IMR-90 (cell line): ENCODE results near the gene CTSH. TPM values are rescaled to one million over a fixed set of nuclear protein-coding genes. Genes with fewer than 3 reads are reported as not detected.
A peak's percentile ranks its signal among the peaks of the same experiment; 100 is the strongest.
"Not testable (repeated sequence)": the region's sequence is repeated elsewhere in the genome, so short reads cannot be mapped to it uniquely, and the experiment has no call there.

Experiments used
- ATAC-seq: fragments of 200-7000 bp; cut with Tn5 transposase; 2 replicates; pipeline ENCODE4 v1.9.1; 2020; ENCODE audit warnings: low read depth, mild to moderate bottlenecking, moderate library complexity
- BruUV-seq: library from RNA; stranded (reverse); fragments of 400-500 nt; replicated peaks from 2 replicates; lab custom pipeline; 2021; lab: Mats Ljungman, UMichigan
- CTCF ChIA-PET: fragments of 300-600 bp; formaldehyde crosslinking; extraction: SDS; loops from one replicate; lab custom pipeline; 2021; ENCODE audit warnings: antibody characterized with exemption; lab: Yijun Ruan, JAX
- POLR2A ChIA-PET: fragments of 300-600 bp; sonication (Branson Sonifier 250); formaldehyde crosslinking; loops from one replicate; lab custom pipeline; 2022; ENCODE audit warnings: antibody characterized with exemption; ENCODE audit not compliant: unreplicated experiment; lab: Charles Lee
- DNase-seq: peaks from one replicate; pipeline ENCODE4 v3.0.0; 2013
- H2AFZ ChIP-seq: replicated peaks from 2 replicates; pipeline ENCODE3; 2013; ENCODE audit warnings: low read length, mild to moderate bottlenecking; ENCODE audit not compliant: poor library complexity
- H2AK5ac ChIP-seq: 2 replicates; pipeline ENCODE4 v1.6.1; 2013; ENCODE audit warnings: low read depth, low read length, inconsistent platforms
- H2AK9ac ChIP-seq: replicated peaks from 2 replicates; pipeline ENCODE3; 2013; ENCODE audit warnings: mild to moderate bottlenecking, low read depth, low read length, moderate library complexity; ENCODE audit not compliant: poor library complexity
- H2BK120ac ChIP-seq: 2 replicates; pipeline ENCODE4 v1.6.1; 2013; ENCODE audit warnings: low read depth, low read length, inconsistent platforms
- H2BK15ac ChIP-seq: 3 replicates; pipeline ENCODE4 v1.6.1; 2013; ENCODE audit warnings: low read depth, low read length, inconsistent platforms
- H2BK20ac ChIP-seq: 2 replicates; pipeline ENCODE4 v1.6.1; 2013; ENCODE audit warnings: low read depth, mild to moderate bottlenecking, inconsistent platforms, low read length, moderate library complexity
- H2BK5ac ChIP-seq: 2 replicates; pipeline ENCODE4 v1.6.1; 2013; ENCODE audit warnings: mild to moderate bottlenecking, low read depth, low read length, inconsistent platforms; ENCODE audit not compliant: poor library complexity, severe bottlenecking
- H3K14ac ChIP-seq: replicated peaks from 2 replicates; pipeline ENCODE4 v1.6.1; 2013; ENCODE audit warnings: low read depth, low read length, inconsistent platforms
- H3K18ac ChIP-seq: 2 replicates; pipeline ENCODE4 v1.6.1; 2013; ENCODE audit warnings: low read depth, low read length, control low read depth
- H3K23ac ChIP-seq: 2 replicates; pipeline ENCODE4 v1.6.1; 2013; ENCODE audit warnings: low read depth, low read length, inconsistent platforms
- H3K27ac ChIP-seq: 2 replicates; pipeline ENCODE4 v1.5.1; 2013; ENCODE audit warnings: mild to moderate bottlenecking, control low read depth, low read length; ENCODE audit not compliant: insufficient read depth
- H3K27me3 ChIP-seq: 2 replicates; pipeline ENCODE4 v1.6.1; 2013; ENCODE audit warnings: low read length; ENCODE audit not compliant: control insufficient read depth, insufficient read depth
- H3K36me3 ChIP-seq: 2 replicates; pipeline ENCODE4 v1.6.1; 2013; ENCODE audit warnings: low read length, mixed read lengths; ENCODE audit not compliant: control insufficient read depth, insufficient read depth
- H3K4ac ChIP-seq: 2 replicates; pipeline ENCODE4 v1.6.1; 2013; ENCODE audit warnings: low read depth, low read length, inconsistent platforms
- H3K4me1 ChIP-seq: 2 replicates; pipeline ENCODE4 v1.6.1; 2013; ENCODE audit warnings: low read length, mixed read lengths; ENCODE audit not compliant: control insufficient read depth, insufficient read depth
- H3K4me2 ChIP-seq: 2 replicates; pipeline ENCODE4 v1.6.1; 2013; ENCODE audit warnings: low read depth, mild to moderate bottlenecking, control low read depth, low read length, moderate library complexity
- H3K4me3 ChIP-seq: 2 replicates; pipeline ENCODE4 v1.5.1; 2013; ENCODE audit warnings: low read depth, mild to moderate bottlenecking, control low read depth, low read length, moderate library complexity; ENCODE audit not compliant: insufficient read depth
- H3K56ac ChIP-seq: 2 replicates; pipeline ENCODE4 v1.6.1; 2013; ENCODE audit warnings: low read length, inconsistent platforms; ENCODE audit not compliant: insufficient read depth; ENCODE audit errors: extremely low read depth
- H3K79me1 ChIP-seq, 2 experiments: 2 replicates each; pipeline ENCODE4 v1.6.1; 2013; ENCODE audit warnings: low read length in 2 of 2, inconsistent platforms in 1 of 2, low read depth in 1 of 2
- H3K9ac ChIP-seq: 2 replicates; pipeline ENCODE4 v1.6.1; 2013; ENCODE audit warnings: low read depth, low read length, control low read depth
- H3K9me1 ChIP-seq: 2 replicates; pipeline ENCODE4 v1.6.1; 2013; ENCODE audit warnings: low read length, inconsistent platforms; ENCODE audit not compliant: insufficient read depth
- H3K9me3 ChIP-seq: 2 replicates; pipeline ENCODE4 v1.6.1; 2013; ENCODE audit warnings: low read length; ENCODE audit not compliant: control insufficient read depth, insufficient read depth
- H4K20me1 ChIP-seq: 2 replicates; pipeline ENCODE4 v1.6.1; 2013; ENCODE audit warnings: low read length, inconsistent platforms; ENCODE audit not compliant: insufficient read depth
- H4K5ac ChIP-seq: 2 replicates; pipeline ENCODE4 v1.6.1; 2013; ENCODE audit warnings: mild to moderate bottlenecking, low read depth, low read length, control low read depth
- H4K8ac ChIP-seq, 2 experiments: 2 replicates each; pipeline ENCODE4 v1.6.1; 2013; ENCODE audit warnings: low read depth in 2 of 2, low read length in 2 of 2, control low read depth in 1 of 2, inconsistent platforms in 1 of 2
- H4K91ac ChIP-seq: 2 replicates; pipeline ENCODE4 v1.6.1; 2013; ENCODE audit warnings: low read depth, low read length, inconsistent platforms; ENCODE audit not compliant: insufficient read depth
- WGBS, 2 experiments: methylation state at CpG; one replicate each; pipeline versions ENCODE4 v1.1.5 to v1.1.7; 2013; ENCODE audit warnings: missing lambda C conversion rate in 2 of 2; ENCODE audit not compliant: insufficient read length in 1 of 2; ENCODE audit errors: extremely low coverage in 2 of 2; 5-methylcytosine and 5-hydroxymethylcytosine counted together
- dilution Hi-C: fragments of 300-500 bp; cut with HindIII; formaldehyde crosslinking; loops from one replicate; pipeline ENCODE4 v1.14.3; 2018; ENCODE audit warnings: low sequenced_read_pairs; ENCODE audit not compliant: unreplicated experiment
- in situ Hi-C: fragments of 300-500 bp; cut with MboI; formaldehyde crosslinking; loops from 3 replicates; pipeline ENCODE4 v1.14.3; 2019; ENCODE audit warnings: low sequenced_read_pairs, inconsistent platforms, mixed read lengths
- intact Hi-C: fragments of 100-400 bp; cut with micrococcal nuclease; formaldehyde crosslinking; loops from 2 replicates; pipeline ENCODE4 v1.10.0; 2022
- microRNA-seq, 2 experiments: library from miRNA; stranded (forward) in 1 of 2; unstranded in 1 of 2; fragments of 10-50 nt in 1 of 2; fragments of <30 nt in 1 of 2; gene quantifications in 1 of 2; microRNA quantifications in 1 of 2; one replicate each; pipeline versions ENCODE3 to v1.1.0; 2013 to 2020; ENCODE audit not compliant: insufficient read depth in 1 of 2, insufficient read length in 1 of 2, unreplicated experiment in 1 of 2
- polyA plus RNA-seq, 3 experiments: library from polyadenylated mRNA; depleted of rRNA; stranded (reverse); fragments of >200 nt; gene quantifications; 2 replicates each; pipeline ENCODE4 v1.2.3, GENCODE V29; 2012; ENCODE audit warnings: low replicate concordance in 1 of 3
- small RNA-seq, 5 experiments: library from RNA; depleted of rRNA; stranded (forward); fragments of <200 nt; gene quantifications; one replicate each; pipeline ENCODE3, GENCODE V24; 2012
- total RNA-seq: library from RNA; depleted of rRNA; stranded (reverse); fragments of >200 nt; gene quantifications from 2 replicates; pipeline ENCODE4 v1.2.3, GENCODE V29; 2012; rRNA removed

The CTSH gene
- total and polyA plus RNA-seq, 2 of the 4 experiments (the other 2 are of a cell fraction) = 11.7 to 13.9 TPM

GRCh38 chr15:78871483-78872127, 73.2 kb downstream of the CTSH start:
- Histone ChIP-seq H4K8ac (peak overlapping the region; percentile 91 to 100), H2BK5ac (peak overlapping the region; percentile 44), H4K20me1 (peaks cover 32% of the 10 kb centered on the region), H3K56ac (peak overlapping the region; percentile 87; the same call in 1 of the 2 replicates), H2BK120ac (peak overlapping the region; percentile 64; the same call in 1 of the 2 replicates), H3K18ac (0 out of 2 replicates have a peak overlapping the region, but pooled peaks have one; percentile 81), H4K91ac (peak overlapping the region; percentile 83), H3K79me1 (peaks cover 3 to 15% of the 10 kb centered on the region in 2 experiments; a peak in 2 of 4 replicates), H3K27ac (peak overlapping the region; percentile 92; the same call in 1 of the 2 replicates), H4K5ac (peak overlapping the region; percentile 99), H3K4ac (peak overlapping the region; percentile 89), H3K4me2 (peak overlapping the region; percentile 88), H2AK5ac (peak overlapping the region; percentile 91), H3K14ac (peak overlapping the region; percentile 90), H3K23ac (peak overlapping the region; percentile 93), H2AFZ (peak overlapping the region; percentile 89)
- BruUV-seq = TSS peak; percentile 58
- POLR2A ChIA-PET, H2BK20ac ChIP-seq, H3K9me3 ChIP-seq, H3K4me3 ChIP-seq, in situ Hi-C loops, H3K9ac ChIP-seq, H3K36me3 ChIP-seq, dilution Hi-C loops, H3K9me1 ChIP-seq, ATAC-seq, H2AK9ac ChIP-seq, DNase-seq, H3K27me3 ChIP-seq, H2BK15ac ChIP-seq, H3K4me1 ChIP-seq: not testable (repeated sequence)
- intact Hi-C loops = loop anchor here (5.0 kb wide), 1 partner anchor 119 kb away; no protein-coding TSS in a partner anchor
- WGBS, 2 experiments = 90% methylated on average over 11 of the region's 24 CpGs; no CpG with 5 or more reads in 1 of the 2 experiments
- CTCF ChIA-PET = interaction anchor here (0.7 to 1.0 kb wide), 2 partner anchors 12 to 63 kb away, joined by 4 to 6 read pairs; no protein-coding TSS in a partner anchor

Small RNA genes within 50 kb of the gene (microRNA-seq; reads per million reads assigned to microRNA genes)
- gene RNU6-415P (ENCODE audit: insufficient read depth, insufficient read length) = not detected

Small RNA genes within 50 kb of the gene (small RNA-seq; reads per million reads assigned to genes)
- gene RNU6-415P = 0 reads per million in 5 experiments

Other genes with a start within 250 kb of the CTSH start
- gene ADAMTS7, start 133.6 kb downstream of the CTSH start, total RNA-seq = 0.83 and 1.4 TPM in 2 replicates
- gene ADAMTS7, start 133.6 kb downstream of the CTSH start, polyA plus RNA-seq (2012; rRNA removed) = 12.6 and 13.2 TPM in 2 replicates
- gene MORF4L1, start 72.2 kb downstream of the CTSH start, total RNA-seq = 217 and 485 TPM in 2 replicates
- 354 and 392 TPM in 2 replicates for gene MORF4L1, start 72.2 kb downstream of the CTSH start, polyA plus RNA-seq (2012; rRNA removed)
- under 0.01 TPM in 2 replicates for gene RASGRF1, start 145.7 kb upstream of the CTSH start, total RNA-seq
- 0.06 and 0.15 TPM in 2 replicates for gene RASGRF1, start 145.7 kb upstream of the CTSH start, polyA plus RNA-seq (2012; rRNA removed)